Stimulated activated CD8-positive, alpha-beta memory T cell treated with anti-CD3 and anti-CD28 coated beads, Interleukin-2, amount 100 ng/mL, for 1 hour (primary cell): ENCODE results near the gene RPL10A.
"Not testable (repeated sequence)": the region's sequence is repeated elsewhere in the genome, so short reads cannot be mapped to it uniquely, and the experiment has no call there.

Source experiments
- DNase-seq, 2 donors: peaks; one replicate each; pipeline ENCODE4 v3.0.0-alpha.2; 2020; ENCODE audit warnings: low read depth in 2 of 2

RPL10A gene

GRCh38 chr6:35512006-35512405 lies 43.8 kb downstream of the RPL10A start:
- no peak for DNase-seq

- DNase-seq: no peak
Measured at GRCh38 chr6:35512740-35513139, 44.5 kb downstream of the RPL10A start, which contains the start of gene TULP1. TSS of gene TULP1 (minus strand) at chr6:35512896. CDS start at chr6:35512858, 38 bp downstream.

- DNase-seq: no peak
Measured at GRCh38 chr6:35514587-35514986, 46.4 kb downstream of the RPL10A start.

GRCh38 chr6:35515939-35516338 lies 47.7 kb downstream of the RPL10A start:
- DNase-seq: not testable (repeated sequence)

DNA sequence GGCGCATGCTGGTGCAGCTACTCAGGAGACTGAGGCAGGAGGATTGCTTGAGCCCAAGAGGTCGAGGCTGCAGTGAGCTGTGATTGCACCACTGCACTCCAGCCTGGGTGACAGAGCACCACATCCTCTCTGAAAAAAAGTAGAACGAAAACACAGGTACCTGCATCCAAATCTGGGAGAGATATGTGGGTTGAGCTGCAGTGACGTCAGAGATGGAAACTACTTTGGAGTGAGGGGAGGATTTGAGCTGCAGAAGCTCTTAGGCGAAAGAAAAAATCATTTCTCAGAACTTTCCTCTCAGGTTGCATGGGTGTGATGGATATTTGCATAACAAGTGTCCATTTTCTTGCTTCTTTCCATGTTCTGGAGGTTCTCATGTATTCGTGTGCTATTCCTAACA lies 48.5 kb downstream of the RPL10A start:
- DNase-seq: no peak

GRCh38 chr6:35517978-35518377 lies 49.8 kb downstream of the RPL10A start:
- DNase-seq: not testable (repeated sequence)

- DNase-seq: no peak
Measured at GRCh38 chr6:35518566-35519312, 50.5 kb downstream of the RPL10A start.

DNA sequence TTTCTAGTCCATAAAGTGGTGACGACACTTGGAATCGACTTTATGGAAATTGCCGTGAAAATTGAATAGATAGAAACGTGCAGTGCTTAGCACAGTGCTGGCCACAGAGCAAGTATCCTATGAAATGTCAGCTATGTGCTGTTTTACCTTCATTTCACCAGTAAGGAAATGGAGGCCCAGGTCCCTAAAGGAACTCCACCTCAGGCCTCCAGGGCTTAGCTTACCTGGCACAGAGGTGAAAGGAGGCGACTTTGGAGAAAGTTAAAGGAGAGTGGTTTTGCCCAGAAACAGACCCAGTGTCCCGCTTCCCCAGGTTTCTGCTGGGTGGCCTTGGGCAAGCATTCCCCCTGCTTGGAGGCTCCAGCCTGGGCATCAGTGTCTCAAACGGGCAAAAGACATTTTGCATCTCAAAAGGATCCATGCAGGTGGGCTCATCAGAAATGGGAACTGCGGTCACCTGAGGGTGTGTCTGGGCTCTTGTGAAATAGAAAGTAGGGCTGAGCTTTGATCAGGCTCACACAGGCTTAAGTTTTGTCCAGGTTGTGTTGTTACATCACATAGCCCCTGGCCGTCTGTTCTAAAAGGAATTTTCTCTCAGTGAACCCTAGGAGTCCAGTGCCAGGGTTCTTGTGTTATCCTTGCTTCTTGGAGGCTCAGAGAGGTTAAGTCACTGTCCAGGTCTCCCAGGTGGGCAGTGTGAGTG lies 51.3 kb downstream of the RPL10A start:
- no peak for DNase-seq
